CD14-positive monocyte (primary cell): Measurements from ENCODE around the gene ZDHHC14. TPM values are rescaled to one million over a fixed set of nuclear protein-coding genes. Genes with fewer than 3 reads are reported as not detected.

ENCODE experiments used
- DNase-seq, 3 donors: peaks; one replicate each; pipeline ENCODE4 v3.0.0-alpha.2; 2011 to 2022
- H2AFZ ChIP-seq: 2 replicates; pipeline ENCODE4 v1.6.0; 2012; ENCODE audit warnings: mild to moderate bottlenecking, low read depth, low read length, inconsistent platforms; ENCODE audit not compliant: insufficient read depth, poor library complexity, severe bottlenecking
- H3K27ac ChIP-seq, 2 donors: 1 replicate in 1 of 2; 2 replicates in 1 of 2; pipeline ENCODE4 v1.5.1; 2012 to 2013; ENCODE audit warnings: low read length in 2 of 2, control low read depth in 1 of 2, inconsistent platforms in 1 of 2, low read depth in 1 of 2, mild to moderate bottlenecking in 1 of 2
- H3K27me3 ChIP-seq, 2 donors: one replicate each; pipeline versions ENCODE4 v1.6.0 to v1.6.1; 2011 to 2013; ENCODE audit warnings: low read length in 2 of 2; ENCODE audit not compliant: control insufficient read depth in 2 of 2, insufficient read depth in 2 of 2
- H3K36me3 ChIP-seq, 2 donors: replicated peaks in 1 of 2; 1 replicate in 1 of 2; 2 replicates in 1 of 2; pipeline versions ENCODE4 v1.5.1 to v1.6.1; 2012 to 2013; ENCODE audit warnings: low read length in 2 of 2, control low read depth in 1 of 2, inconsistent platforms in 1 of 2, mild to moderate bottlenecking in 1 of 2; ENCODE audit not compliant: insufficient read depth in 2 of 2, control insufficient read depth in 1 of 2
- H3K4me1 ChIP-seq, 2 donors: 1 replicate in 1 of 2; 2 replicates in 1 of 2; pipeline versions ENCODE4 v1.5.1 to v1.6.1; 2012 to 2013; ENCODE audit warnings: low read length in 2 of 2, control low read depth in 1 of 2, inconsistent platforms in 1 of 2, mild to moderate bottlenecking in 1 of 2, moderate library complexity in 1 of 2; ENCODE audit not compliant: insufficient read depth in 2 of 2, control insufficient read depth in 1 of 2
- H3K4me2 ChIP-seq: replicated peaks from 2 replicates; pipeline ENCODE3; 2012; ENCODE audit warnings: low read length, moderate library complexity, mild to moderate bottlenecking; ENCODE audit not compliant: poor library complexity, severe bottlenecking; ENCODE audit errors: extremely low read depth
- H3K4me3 ChIP-seq, 3 experiments: fragments of 200-600 bp in 1 of 3; sonication (generic) in 1 of 3; replicated peaks in 1 of 3; 1 replicate in 2 of 3; 2 replicates in 1 of 3; pipeline ENCODE4 v1.5.1; 2011 to 2013; ENCODE audit warnings: low read length in 3 of 3, mild to moderate bottlenecking in 3 of 3, control low read depth in 2 of 3, low read depth in 2 of 3, inconsistent platforms in 1 of 3, moderate library complexity in 1 of 3
- H3K79me2 ChIP-seq: 2 replicates; pipeline ENCODE4 v1.6.0; 2012; ENCODE audit warnings: mild to moderate bottlenecking, control low read depth, inconsistent platforms, low read length, moderate library complexity; ENCODE audit not compliant: insufficient read depth
- H3K9ac ChIP-seq: 2 replicates; pipeline ENCODE4 v1.6.0; 2017; ENCODE audit warnings: low read length, mild to moderate bottlenecking; ENCODE audit not compliant: insufficient read depth, poor library complexity, severe bottlenecking
- H3K9me3 ChIP-seq, 2 donors: replicated peaks in 1 of 2; 1 replicate in 1 of 2; 2 replicates in 1 of 2; pipeline versions ENCODE4 v1.5.1 to v1.6.1; 2012 to 2013; ENCODE audit warnings: low read length in 2 of 2, control low read depth in 1 of 2; ENCODE audit not compliant: control insufficient read depth in 1 of 2, insufficient read depth in 1 of 2
- H4K20me1 ChIP-seq: 2 replicates; pipeline ENCODE4 v1.6.0; 2012; ENCODE audit warnings: mild to moderate bottlenecking, low read length, control low read depth, moderate library complexity; ENCODE audit not compliant: insufficient read depth
- H3K27ac Mint-ChIP-seq, 7 donors: one replicate each; pipeline ENCODE4 v1.8.0; 2020; ENCODE audit warnings: mild to moderate bottlenecking in 7 of 7, mixed read lengths in 7 of 7, moderate library complexity in 6 of 7, inconsistent platforms in 2 of 7
- H3K27me3 Mint-ChIP-seq, 3 donors: one replicate each; pipeline ENCODE4 v1.8.0; 2021 to 2022; ENCODE audit warnings: low read depth in 3 of 3, mild to moderate bottlenecking in 3 of 3, mixed read lengths in 3 of 3, moderate library complexity in 3 of 3, inconsistent platforms in 1 of 3
- H3K36me3 Mint-ChIP-seq, 2 donors: one replicate each; pipeline ENCODE4 v1.8.0; 2020; ENCODE audit warnings: mixed read lengths in 2 of 2, inconsistent platforms in 1 of 2, mild to moderate bottlenecking in 1 of 2
- H3K4me1 Mint-ChIP-seq: one replicate; pipeline ENCODE4 v1.8.0; 2020; ENCODE audit warnings: mild to moderate bottlenecking, mixed read lengths
- H3K4me3 Mint-ChIP-seq, 2 donors: one replicate each; pipeline ENCODE4 v1.8.0; 2020; ENCODE audit warnings: mild to moderate bottlenecking in 2 of 2, mixed read lengths in 2 of 2, moderate library complexity in 1 of 2
- H3K9me3 Mint-ChIP-seq, 7 donors: one replicate each; pipeline ENCODE4 v1.8.0; 2020 to 2022; ENCODE audit warnings: mixed read lengths in 7 of 7, mild to moderate bottlenecking in 6 of 7, moderate library complexity in 6 of 7, inconsistent platforms in 2 of 7
- WGBS: methylation state at CpG from one replicate; pipeline ENCODE4 v1.1.5; 2013; ENCODE audit warnings: missing lambda C conversion rate; ENCODE audit not compliant: insufficient coverage; 5-methylcytosine and 5-hydroxymethylcytosine counted together
- intact Hi-C, 2 donors: fragments of 100-400 bp; cut with micrococcal nuclease; formaldehyde crosslinking; loops; one replicate each; pipeline versions ENCODE4 v1.15.0 to v1.15.1; 2023
- polyA plus RNA-seq, 3 donors: library from polyadenylated mRNA; depleted of rRNA in 1 of 3; unstranded in 2 of 3; stranded (reverse) in 1 of 3; fragments of 300-500 nt in 2 of 3; fragments of >200 nt in 1 of 3; fragmentation: Illumina TruSeq in 2 of 3; gene quantifications; 1 replicate in 2 of 3; 2 replicates in 1 of 3; pipeline ENCODE4 v1.2.3, GENCODE V29; 2012 to 2021
- TF ChIP-seq, protein P1 (sequence below): fragments of 200-600 bp; IDR thresholded peaks from one replicate; pipeline ENCODE4 v1.8.0; 2022; ENCODE audit warnings: antibody characterized with exemption, mild to moderate bottlenecking

The ZDHHC14 gene
- polyA plus RNA-seq, 3 donors = 0.30 to 1.7 (median 0.93) TPM

DNA sequence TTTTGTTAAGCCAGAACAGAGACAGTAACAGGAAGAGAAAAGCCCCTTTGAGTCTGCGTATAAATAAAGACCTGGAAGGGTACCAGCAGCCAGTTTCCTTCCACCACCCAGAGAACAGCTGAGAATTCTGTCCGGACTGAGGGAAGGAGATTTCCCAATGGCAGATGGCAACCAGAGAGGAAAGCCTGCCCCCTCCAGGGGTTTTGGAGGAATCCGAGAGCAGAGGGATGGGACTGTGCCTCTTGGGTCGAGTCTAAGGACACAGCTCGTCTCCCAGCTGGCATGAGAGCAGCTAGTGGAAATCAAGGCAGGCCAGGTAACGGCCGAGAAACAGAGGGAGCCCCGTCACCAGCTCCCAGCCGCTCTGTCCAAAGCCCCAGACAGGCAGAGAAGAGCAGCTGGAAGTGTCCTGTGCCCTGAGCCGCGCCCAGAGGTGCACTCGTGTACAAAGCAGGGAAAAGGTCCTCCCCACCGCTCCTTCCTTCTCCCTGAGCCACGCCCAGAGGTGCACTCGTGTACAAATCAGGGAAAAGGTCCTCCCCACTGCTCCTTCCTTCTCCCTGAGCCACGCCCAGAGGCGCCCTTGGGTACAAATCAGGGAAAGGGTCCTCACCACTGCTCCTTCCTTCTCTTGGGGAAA is 308.1 kb downstream of the ZDHHC14 start:
- Histone ChIP-seq H3K4me2 (no peak overlapping the region), H3K9ac (no peak overlapping the region), H3K4me3 (no peak overlapping the region), H3K4me1 (no peaks in the 10 kb centered on the region), H3K27ac (no peak overlapping the region), H3K36me3 (no peaks in the 10 kb centered on the region), H4K20me1 (no peaks in the 10 kb centered on the region), H2AFZ (no peak overlapping the region), H3K79me2 (no peaks in the 10 kb centered on the region), H3K9me3 (no peaks in the 10 kb centered on the region), H3K27me3 (no peaks in the 10 kb centered on the region)
- H3K4me1 Mint-ChIP-seq = no peaks in the 10 kb centered on the region
- peaks cover 3 to 6% (median 3%) of the 10 kb centered on the region in 3 donors for H3K27me3 Mint-ChIP-seq
- no peak for DNase-seq
- H3K36me3 Mint-ChIP-seq = no peaks in the 10 kb centered on the region
- H3K9me3 Mint-ChIP-seq = peaks cover 0 to 3% (median 0%) of the 10 kb centered on the region in 7 donors
- no peak overlapping the region for H3K4me3 Mint-ChIP-seq
- H3K27ac Mint-ChIP-seq = no peak overlapping the region
- intact Hi-C loops = no loop called here
- 75% methylated on average over 10 of the region's 17 CpGs for WGBS
- TF ChIP-seq, protein P1, sequence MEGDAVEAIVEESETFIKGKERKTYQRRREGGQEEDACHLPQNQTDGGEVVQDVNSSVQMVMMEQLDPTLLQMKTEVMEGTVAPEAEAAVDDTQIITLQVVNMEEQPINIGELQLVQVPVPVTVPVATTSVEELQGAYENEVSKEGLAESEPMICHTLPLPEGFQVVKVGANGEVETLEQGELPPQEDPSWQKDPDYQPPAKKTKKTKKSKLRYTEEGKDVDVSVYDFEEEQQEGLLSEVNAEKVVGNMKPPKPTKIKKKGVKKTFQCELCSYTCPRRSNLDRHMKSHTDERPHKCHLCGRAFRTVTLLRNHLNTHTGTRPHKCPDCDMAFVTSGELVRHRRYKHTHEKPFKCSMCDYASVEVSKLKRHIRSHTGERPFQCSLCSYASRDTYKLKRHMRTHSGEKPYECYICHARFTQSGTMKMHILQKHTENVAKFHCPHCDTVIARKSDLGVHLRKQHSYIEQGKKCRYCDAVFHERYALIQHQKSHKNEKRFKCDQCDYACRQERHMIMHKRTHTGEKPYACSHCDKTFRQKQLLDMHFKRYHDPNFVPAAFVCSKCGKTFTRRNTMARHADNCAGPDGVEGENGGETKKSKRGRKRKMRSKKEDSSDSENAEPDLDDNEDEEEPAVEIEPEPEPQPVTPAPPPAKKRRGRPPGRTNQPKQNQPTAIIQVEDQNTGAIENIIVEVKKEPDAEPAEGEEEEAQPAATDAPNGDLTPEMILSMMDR = no peak

DNA sequence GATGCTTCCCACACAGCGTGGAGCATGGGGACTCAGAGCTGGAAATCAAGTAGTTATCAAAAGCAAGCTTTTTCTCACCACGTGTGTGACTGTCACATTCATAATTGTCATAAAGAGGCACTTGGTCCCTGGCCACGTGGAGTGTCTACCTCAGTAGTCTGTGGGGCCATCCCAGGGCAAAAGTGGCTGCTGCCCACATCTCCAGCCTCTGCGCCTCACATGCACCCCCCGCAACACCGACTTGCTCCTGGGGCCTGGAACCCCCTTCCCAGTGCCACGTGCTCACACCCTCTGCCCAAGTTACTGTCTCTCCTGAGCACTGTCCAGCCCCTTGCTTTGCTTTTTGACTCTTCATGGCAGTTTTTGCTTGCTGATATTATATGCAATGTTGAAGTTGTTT is 308.9 kb downstream of the ZDHHC14 start:
- H2AFZ ChIP-seq = no peak overlapping the region
- Mint-ChIP-seq H3K4me1 (no peaks in the 10 kb centered on the region), H3K27ac (no peak overlapping the region), H3K4me3 (no peak overlapping the region), H3K9me3 (peaks cover 0 to 3% (median 0%) of the 10 kb centered on the region in 7 donors), H3K27me3 (peaks cover 3 to 5% (median 3%) of the 10 kb centered on the region in 3 donors), H3K36me3 (no peaks in the 10 kb centered on the region)
- no peaks in the 10 kb centered on the region for H3K36me3 ChIP-seq
- no peaks in the 10 kb centered on the region for H3K79me2 ChIP-seq
- no peak overlapping the region for H3K9ac ChIP-seq
- no peak overlapping the region for H3K27ac ChIP-seq
- no peaks in the 10 kb centered on the region for H3K4me1 ChIP-seq
- H3K4me3 ChIP-seq = no peak overlapping the region
- TF ChIP-seq, protein P1 = no peak
- WGBS = 84% methylated on average over 4 of the region's 7 CpGs
- DNase-seq = no peak
- no peaks in the 10 kb centered on the region for H3K27me3 ChIP-seq
- intact Hi-C loops = no loop called here
- H4K20me1 ChIP-seq = no peaks in the 10 kb centered on the region
- no peak overlapping the region for H3K4me2 ChIP-seq
- H3K9me3 ChIP-seq = no peaks in the 10 kb centered on the region
